PC-9 (cell line): ENCODE data around the gene MAB21L1.

Experiments used
- EZH2 ChIP-seq: fragments of 200-600 bp; sonication (generic); IDR thresholded peaks from 2 replicates; pipeline ENCODE4 v1.8.0; 2017; ENCODE audit warnings: antibody characterized with exemption, low read depth
- TF ChIP-seq, protein P1 (sequence below): fragments of 200-600 bp; sonication (generic); conservative IDR thresholded peaks from 2 replicates; pipeline ENCODE4 v1.6.1; 2017; ENCODE audit warnings: mixed run types, antibody characterized with exemption, mild to moderate bottlenecking, moderate library complexity

DNA sequence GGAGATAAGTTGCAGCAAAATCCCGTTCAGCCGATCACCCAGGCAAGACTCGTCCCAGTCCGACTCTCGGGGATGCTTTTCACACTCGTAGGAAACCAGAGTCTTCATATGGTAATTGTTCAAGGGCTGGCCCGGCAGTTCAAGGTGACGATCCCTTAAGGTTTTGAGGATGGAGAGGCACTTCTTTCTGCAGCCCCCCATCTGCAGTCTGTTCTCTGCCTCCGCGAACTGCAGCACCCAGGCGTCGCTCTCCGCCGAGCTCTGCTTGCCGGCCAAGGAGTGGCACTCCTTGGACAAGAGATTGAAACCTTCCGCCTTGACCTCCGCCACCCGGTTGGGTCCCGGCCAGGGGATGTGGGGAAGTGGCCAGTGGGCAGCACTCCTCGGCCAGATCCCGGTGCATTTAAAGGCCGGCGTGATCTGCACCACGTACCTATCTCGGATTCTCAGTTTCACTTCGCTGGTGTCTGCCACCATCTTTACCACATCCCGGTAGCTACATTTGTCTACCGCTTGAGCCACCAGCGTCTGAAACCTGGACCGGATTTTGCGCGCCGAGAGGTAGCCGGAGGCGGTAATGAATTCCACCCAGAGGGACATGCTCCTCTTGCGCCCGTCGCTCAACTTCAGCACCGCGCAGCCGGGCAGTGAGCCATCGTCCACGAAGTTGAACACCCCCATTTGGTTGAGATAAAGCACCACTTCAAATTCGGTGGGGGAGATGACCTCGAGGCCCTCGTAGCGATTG, 1.1 kb downstream of the MAB21L1 start:
- no peak for TF ChIP-seq EZH2
- TF ChIP-seq, protein P1, sequence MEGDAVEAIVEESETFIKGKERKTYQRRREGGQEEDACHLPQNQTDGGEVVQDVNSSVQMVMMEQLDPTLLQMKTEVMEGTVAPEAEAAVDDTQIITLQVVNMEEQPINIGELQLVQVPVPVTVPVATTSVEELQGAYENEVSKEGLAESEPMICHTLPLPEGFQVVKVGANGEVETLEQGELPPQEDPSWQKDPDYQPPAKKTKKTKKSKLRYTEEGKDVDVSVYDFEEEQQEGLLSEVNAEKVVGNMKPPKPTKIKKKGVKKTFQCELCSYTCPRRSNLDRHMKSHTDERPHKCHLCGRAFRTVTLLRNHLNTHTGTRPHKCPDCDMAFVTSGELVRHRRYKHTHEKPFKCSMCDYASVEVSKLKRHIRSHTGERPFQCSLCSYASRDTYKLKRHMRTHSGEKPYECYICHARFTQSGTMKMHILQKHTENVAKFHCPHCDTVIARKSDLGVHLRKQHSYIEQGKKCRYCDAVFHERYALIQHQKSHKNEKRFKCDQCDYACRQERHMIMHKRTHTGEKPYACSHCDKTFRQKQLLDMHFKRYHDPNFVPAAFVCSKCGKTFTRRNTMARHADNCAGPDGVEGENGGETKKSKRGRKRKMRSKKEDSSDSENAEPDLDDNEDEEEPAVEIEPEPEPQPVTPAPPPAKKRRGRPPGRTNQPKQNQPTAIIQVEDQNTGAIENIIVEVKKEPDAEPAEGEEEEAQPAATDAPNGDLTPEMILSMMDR, result no peak
